T-helper 2 cell treated with Interferon-gamma antibody and Interleukin-4, amounts not matched to agents 5 μg/mL and 100 μg/mL, for 36 hours (primary cell): ENCODE results near the gene CLEC5A.
"Not testable (repeated sequence)": the region's sequence is repeated elsewhere in the genome, so short reads cannot be mapped to it uniquely, and the experiment has no call there.

Experiments
- DNase-seq: peaks from one replicate; pipeline ENCODE4 v3.0.0; 2021; ENCODE audit warnings: low spot score
- H3K27ac Mint-ChIP-seq: one replicate; pipeline ENCODE4 v1.8.0; 2021; ENCODE audit warnings: mild to moderate bottlenecking, mixed read lengths
- H3K27me3 Mint-ChIP-seq: one replicate; pipeline ENCODE4 v1.8.0; 2021; ENCODE audit warnings: low read depth, mixed read lengths
- H3K36me3 Mint-ChIP-seq: one replicate; pipeline ENCODE4 v1.8.0; 2021; ENCODE audit warnings: low read depth, mixed read lengths
- H3K4me1 Mint-ChIP-seq: one replicate; pipeline ENCODE4 v1.8.0; 2021; ENCODE audit warnings: low read depth, mixed read lengths
- H3K4me3 Mint-ChIP-seq: one replicate; pipeline ENCODE4 v1.8.0; 2022; ENCODE audit warnings: mild to moderate bottlenecking, moderate library complexity, mixed read lengths
- H3K9me3 Mint-ChIP-seq: one replicate; pipeline ENCODE4 v1.8.0; 2021; ENCODE audit warnings: mixed read lengths

CLEC5A gene

DNA sequence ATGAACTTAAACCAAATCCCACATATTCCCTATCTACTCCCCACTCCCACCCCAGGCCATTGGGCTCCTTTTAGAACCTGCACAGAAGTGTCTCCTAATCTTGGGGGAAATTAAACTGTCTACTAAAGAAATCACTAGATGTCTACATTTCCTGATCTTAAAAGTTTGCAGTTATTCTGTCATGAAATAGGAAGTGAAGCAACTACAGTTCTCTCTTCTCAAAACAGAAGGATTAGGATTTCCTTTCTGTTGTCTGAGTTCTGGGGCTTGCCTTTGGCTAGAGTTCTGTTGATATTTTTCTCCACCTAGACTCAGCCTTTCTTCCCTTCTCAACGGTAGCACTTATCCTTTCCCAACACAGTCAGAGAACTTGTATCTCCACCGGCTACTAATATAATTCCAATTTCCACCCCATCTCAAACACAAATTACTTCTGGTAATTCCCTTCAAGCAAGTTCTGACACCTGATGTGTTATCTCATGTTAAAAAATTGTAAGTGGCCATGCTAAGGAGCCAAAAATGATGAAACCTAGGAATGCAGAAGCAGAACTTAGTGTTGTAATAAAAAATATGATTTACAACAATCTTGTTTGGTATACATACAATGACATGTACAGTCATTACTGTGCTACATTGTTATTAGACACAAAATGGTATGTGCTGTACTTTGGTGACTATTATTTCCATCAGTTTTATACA is 18.5 kb downstream of the CLEC5A start:
- Mint-ChIP-seq H3K4me3 (no peak overlapping the region), H3K36me3 (no peaks in the 10 kb centered on the region), H3K9me3 (peaks cover 4% of the 10 kb centered on the region), H3K4me1 (no peaks in the 10 kb centered on the region), H3K27ac (no peak overlapping the region), H3K27me3 (no peaks in the 10 kb centered on the region)
- DNase-seq = no peak

DNA sequence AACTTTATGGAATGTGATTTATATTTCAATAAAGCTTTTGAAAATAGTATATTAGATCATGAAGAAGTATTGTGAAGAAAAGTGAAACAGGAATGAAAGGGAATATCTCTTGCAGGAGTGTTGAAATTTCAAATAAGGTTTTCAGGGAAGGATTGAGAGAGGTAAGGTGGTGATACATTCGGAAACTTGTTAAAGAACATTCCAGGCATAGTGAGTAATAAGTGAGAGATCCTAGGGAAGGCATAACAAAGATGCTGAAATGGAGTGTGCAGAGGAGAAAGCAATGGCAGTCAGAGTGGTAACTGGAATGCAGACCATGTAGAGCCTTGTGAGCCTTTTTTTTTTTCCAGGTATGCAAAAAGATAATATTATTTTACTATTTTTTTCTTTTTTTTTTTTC is 26.5 kb downstream of the CLEC5A start:
- no peak overlapping the region for H3K27ac Mint-ChIP-seq
- H3K4me3 Mint-ChIP-seq = no peak overlapping the region
- no peaks in the 10 kb centered on the region for H3K4me1 Mint-ChIP-seq
- H3K36me3 Mint-ChIP-seq = no peaks in the 10 kb centered on the region
- no peaks in the 10 kb centered on the region for H3K9me3 Mint-ChIP-seq
- H3K27me3 Mint-ChIP-seq = no peaks in the 10 kb centered on the region
- no peak for DNase-seq

DNA sequence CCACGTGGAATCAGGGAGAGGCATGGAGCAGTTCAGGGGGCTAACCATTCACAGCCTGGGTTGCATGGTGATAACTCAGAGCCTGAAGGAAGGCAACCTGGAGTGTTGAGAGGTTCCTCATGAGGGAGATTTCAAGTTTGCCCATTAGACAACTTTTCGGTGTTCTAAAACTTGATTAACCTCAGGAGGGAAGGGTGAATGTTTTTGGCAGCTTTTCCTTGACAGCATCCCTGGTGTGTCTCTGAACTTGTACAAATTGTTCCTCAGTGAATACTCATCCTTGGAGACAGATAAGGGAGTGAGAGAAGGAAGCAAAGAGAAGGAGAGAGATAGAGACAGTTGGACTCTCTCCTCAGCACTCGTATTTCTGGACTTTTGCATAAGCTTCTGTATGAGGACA is 30.7 kb downstream of the CLEC5A start, which contains the start of gene OR9A4:
Gene OR9A4, plus strand, starts transcription at position 301 of the 400 bp plus-strand sequence. CDS start 2,477 bp downstream, outside the sequence.
- H3K4me1 Mint-ChIP-seq = no peaks in the 10 kb centered on the region
- H3K9me3 Mint-ChIP-seq = no peaks in the 10 kb centered on the region
- no peak within 1 kb of the TSS for H3K4me3 Mint-ChIP-seq
- H3K36me3 Mint-ChIP-seq = no peaks in the 10 kb centered on the region
- no peak within 1 kb of the TSS for H3K27ac Mint-ChIP-seq
- DNase-seq = no peak
- H3K27me3 Mint-ChIP-seq = no peaks in the 10 kb centered on the region

DNA sequence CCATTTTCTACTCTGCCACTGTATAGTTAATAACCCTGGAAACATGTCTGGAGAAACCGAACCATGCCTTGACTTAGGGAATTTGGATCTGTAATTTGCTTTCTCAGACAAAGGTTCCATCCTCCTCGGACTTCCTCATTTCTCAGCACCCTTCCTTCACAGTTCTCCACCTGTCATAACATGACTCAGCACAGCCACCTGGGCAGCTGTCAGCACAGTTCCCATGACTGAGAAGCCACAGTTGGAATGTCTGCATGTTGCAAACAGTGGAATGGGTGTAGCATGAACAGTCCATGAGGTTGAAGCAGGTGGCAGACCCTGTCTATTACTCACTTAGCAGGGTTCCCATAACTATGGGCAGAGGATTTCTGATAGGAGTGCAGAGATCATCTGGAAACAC is 31.2 kb downstream of the CLEC5A start:
- H3K4me1 Mint-ChIP-seq = no peaks in the 10 kb centered on the region
- H3K9me3 Mint-ChIP-seq = no peaks in the 10 kb centered on the region
- no peaks in the 10 kb centered on the region for H3K27me3 Mint-ChIP-seq
- H3K36me3 Mint-ChIP-seq = no peaks in the 10 kb centered on the region
- no peak overlapping the region for H3K27ac Mint-ChIP-seq
- DNase-seq = no peak
- H3K4me3 Mint-ChIP-seq = no peak overlapping the region

DNA sequence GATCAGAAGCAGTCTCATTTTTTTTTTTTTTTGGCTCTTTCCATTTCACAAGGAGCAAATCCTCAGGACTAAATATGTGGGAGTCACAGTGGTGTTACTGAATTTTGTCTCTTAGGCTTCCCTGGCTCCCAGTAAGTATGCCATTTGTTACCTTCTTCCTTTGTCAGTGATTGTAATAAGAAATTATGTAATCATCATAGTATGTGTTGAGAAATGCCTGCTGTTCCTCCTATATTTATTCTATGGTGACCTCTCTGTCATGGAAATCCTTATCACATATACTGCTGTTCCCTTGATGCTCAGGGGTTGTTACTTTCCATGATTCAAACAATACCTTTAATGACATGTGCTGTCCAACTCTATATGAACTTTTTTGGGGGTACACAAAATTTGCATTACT is 35.4 kb downstream of the CLEC5A start:
- Mint-ChIP-seq H3K27ac (no peak overlapping the region), H3K9me3 (no peaks in the 10 kb centered on the region), H3K36me3 (no peaks in the 10 kb centered on the region), H3K4me1 (no peaks in the 10 kb centered on the region), H3K4me3 (no peak overlapping the region), H3K27me3 (no peaks in the 10 kb centered on the region)
- no peak for DNase-seq

DNA sequence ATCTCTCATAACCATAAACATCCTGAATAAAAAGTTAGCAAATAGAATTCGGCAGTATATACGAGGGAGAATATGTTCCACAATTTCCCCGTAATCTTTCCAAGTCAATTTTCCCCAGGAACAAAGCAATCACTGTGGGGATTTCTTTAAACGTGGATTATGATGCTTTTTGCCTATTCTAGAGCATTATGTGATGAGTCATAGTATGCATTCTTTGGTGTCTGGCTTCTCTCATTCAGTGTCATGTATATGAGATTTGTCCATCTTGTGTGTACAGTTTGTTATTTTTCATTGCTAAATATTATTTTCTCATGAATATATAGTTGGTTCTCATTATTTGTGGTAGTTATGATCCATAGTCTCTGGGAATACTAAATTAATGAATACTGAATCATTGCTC is 40.5 kb downstream of the CLEC5A start:
- H3K4me3 Mint-ChIP-seq = no peak overlapping the region
- no peaks in the 10 kb centered on the region for H3K36me3 Mint-ChIP-seq
- no peaks in the 10 kb centered on the region for H3K9me3 Mint-ChIP-seq
- H3K4me1 Mint-ChIP-seq = no peaks in the 10 kb centered on the region
- no peaks in the 10 kb centered on the region for H3K27me3 Mint-ChIP-seq
- no peak overlapping the region for H3K27ac Mint-ChIP-seq
- DNase-seq = no peak

DNA sequence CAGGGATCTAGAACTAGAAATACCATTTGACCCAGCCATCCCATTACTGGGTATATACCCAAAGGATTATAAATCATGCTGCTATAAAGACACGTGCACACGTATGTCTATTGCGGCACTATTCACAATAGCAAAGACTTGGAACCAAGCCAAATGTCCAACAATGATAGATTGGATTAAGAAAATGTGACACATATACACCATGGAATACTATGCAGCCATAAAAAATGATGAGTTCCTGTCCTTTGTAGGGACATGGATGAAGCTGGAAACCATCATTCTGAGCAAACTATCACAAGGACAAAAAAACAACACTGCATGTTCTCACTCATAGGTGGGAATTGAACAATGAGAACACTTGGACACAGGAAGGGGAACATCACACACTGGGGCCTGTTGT is 47.4 kb downstream of the CLEC5A start:
- not testable (repeated sequence) for H3K27me3 Mint-ChIP-seq, H3K9me3 Mint-ChIP-seq, H3K36me3 Mint-ChIP-seq, H3K27ac Mint-ChIP-seq, DNase-seq, H3K4me3 Mint-ChIP-seq, H3K4me1 Mint-ChIP-seq

DNA sequence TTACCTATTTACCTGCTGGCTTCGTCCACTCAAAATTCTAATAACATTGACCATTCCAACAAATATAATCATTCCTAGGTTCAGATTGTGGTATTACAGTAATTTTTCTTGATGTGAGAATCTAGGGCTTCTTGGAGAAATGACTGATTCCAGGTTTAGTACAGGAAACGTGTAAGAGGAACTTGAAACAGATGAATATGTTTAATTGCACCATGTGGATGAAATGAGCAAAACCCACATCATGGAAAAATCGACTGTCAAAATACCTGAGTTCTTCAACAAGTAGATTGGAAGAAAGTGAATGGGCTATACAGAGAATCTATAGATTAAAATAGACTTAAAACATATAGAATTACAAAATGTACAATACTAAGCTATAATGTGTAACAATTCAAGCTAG is 55.4 kb downstream of the CLEC5A start:
- Mint-ChIP-seq H3K4me3 (no peak overlapping the region), H3K4me1 (no peaks in the 10 kb centered on the region), H3K9me3 (no peaks in the 10 kb centered on the region), H3K36me3 (no peaks in the 10 kb centered on the region), H3K27me3 (no peaks in the 10 kb centered on the region), H3K27ac (no peak overlapping the region)
- DNase-seq = no peak

DNA sequence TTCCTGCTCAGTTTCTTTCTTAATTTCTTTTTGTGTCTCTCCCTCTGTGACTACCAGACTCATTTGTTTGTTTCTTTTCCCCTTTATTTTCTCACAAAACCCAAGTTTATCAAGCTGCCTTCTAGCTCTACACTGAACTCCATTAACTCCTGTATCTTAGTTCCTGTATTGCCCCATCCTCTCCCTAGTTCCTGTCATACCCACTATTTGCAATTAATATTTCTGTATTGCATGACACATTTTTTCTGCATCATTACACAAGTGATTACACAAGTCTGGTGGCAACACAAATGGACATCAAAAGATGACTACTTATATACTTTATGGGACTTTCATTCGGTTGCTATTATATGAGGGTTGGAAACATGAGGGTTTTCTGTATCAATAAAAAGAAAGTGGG is 57.5 kb downstream of the CLEC5A start:
- Mint-ChIP-seq H3K4me3 (no peak overlapping the region), H3K9me3 (no peaks in the 10 kb centered on the region), H3K27ac (no peak overlapping the region), H3K27me3 (no peaks in the 10 kb centered on the region), H3K4me1 (no peaks in the 10 kb centered on the region), H3K36me3 (no peaks in the 10 kb centered on the region)
- no peak for DNase-seq

DNA sequence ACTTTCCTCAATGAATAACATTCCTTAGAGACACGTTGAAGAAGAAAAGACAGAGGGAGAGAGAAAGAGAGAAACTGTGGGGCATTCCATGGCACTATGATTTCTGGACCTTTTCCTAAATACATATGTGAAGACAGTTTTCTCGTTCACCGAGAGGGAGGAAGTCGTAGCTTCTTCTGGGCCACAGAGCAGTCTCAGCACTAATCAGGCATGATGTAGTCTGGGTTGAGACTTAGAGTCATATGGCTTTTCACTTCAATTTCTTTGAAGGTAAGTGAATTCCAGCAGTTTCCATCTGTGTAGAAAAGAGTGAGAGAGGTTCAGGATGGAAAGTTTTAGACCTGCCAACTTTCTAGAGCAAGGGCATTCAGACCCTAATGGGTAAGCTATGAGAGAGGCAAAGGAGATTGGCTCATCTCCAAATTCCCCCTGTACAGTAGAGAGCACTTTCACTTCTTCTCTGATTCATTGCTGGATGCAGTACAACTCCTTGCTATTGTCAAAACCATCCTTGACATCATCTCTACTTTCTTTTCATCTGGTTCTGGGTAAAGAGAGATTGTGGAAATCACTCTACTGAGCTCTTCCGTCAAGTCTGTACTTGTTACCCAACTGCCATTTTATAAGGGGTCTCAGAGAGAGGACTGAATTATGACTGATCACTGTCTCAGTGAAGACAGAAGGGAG is 62.1 kb downstream of the CLEC5A start:
- no peak overlapping the region for H3K27ac Mint-ChIP-seq
- peaks cover 5% of the 10 kb centered on the region for H3K9me3 Mint-ChIP-seq
- H3K4me1 Mint-ChIP-seq = no peaks in the 10 kb centered on the region
- no peaks in the 10 kb centered on the region for H3K27me3 Mint-ChIP-seq
- H3K36me3 Mint-ChIP-seq = no peaks in the 10 kb centered on the region
- no peak for DNase-seq
- H3K4me3 Mint-ChIP-seq = no peak overlapping the region

DNA sequence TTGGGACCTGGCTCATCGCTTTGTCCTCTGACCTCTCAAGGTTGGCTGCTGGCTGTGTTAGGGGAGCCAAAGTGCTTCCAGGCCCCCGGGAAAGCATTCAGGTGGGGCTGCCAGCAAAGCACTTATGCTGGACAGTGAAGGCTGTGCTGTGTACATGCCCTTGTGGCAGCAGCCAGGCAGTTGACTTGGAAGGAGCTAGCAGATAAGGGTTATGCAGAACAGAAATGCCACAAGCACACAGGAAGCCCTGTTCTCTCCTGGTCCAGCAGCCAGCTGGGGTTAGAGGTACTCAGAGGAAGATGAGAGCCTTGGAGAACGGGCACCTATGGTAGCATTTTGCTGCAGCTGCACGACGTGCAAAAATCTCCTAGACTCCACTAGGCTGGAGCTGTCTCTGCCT is 65.8 kb downstream of the CLEC5A start:
- H3K4me3 Mint-ChIP-seq = no peak overlapping the region
- DNase-seq = no peak
- no peak overlapping the region for H3K27ac Mint-ChIP-seq
- H3K9me3 Mint-ChIP-seq = peaks cover 5% of the 10 kb centered on the region
- no peaks in the 10 kb centered on the region for H3K36me3 Mint-ChIP-seq
- H3K27me3 Mint-ChIP-seq = no peaks in the 10 kb centered on the region
- no peaks in the 10 kb centered on the region for H3K4me1 Mint-ChIP-seq

DNA sequence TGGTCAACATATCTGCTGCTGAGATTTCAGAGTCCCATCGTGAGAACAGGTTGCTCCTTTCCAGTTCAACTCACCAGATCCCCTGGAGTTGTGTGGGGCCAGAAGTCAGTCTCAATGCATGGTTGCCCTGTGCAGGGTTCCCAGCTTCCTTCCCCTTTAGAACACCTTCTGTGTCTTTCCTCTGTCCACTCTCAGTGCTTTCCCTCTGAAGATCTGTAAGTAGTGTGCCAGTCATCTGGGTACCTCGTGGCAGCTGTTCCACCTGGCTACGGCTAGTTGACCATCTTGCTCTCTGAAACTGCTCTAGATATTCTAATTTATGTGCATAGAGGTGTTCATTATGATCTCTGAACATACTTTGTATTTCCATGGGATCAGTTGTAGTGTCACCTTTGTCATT is 69.4 kb downstream of the CLEC5A start:
- Mint-ChIP-seq H3K4me1 (no peaks in the 10 kb centered on the region), H3K27me3 (no peaks in the 10 kb centered on the region), H3K27ac (no peak overlapping the region), H3K36me3 (no peaks in the 10 kb centered on the region), H3K9me3 (peaks cover 5% of the 10 kb centered on the region), H3K4me3 (no peak overlapping the region)
- DNase-seq = no peak
